IPS-NIHi11 (cell line): ENCODE data around the gene METTL16.
"Not testable (repeated sequence)": the region's sequence is repeated elsewhere in the genome, so short reads cannot be mapped to it uniquely, and the experiment has no call there.

Experiments used
- DNase-seq: peaks from one replicate; pipeline ENCODE4 v3.0.0; 2012; ENCODE audit warnings: mixed read lengths, low spot score

METTL16 gene

GRCh38 chr17:2511462-2512369, at the start of gene METTL16:
Gene METTL16 (minus strand): TSS chr17:2511888. CDS start chr17:2502331, 9,557 bp downstream.
- DNase-seq = peak; percentile 98

- no peak for DNase-seq
These were observed 49.0 kb upstream of the METTL16 start for GRCh38 chr17:2560658-2561057.

- DNase-seq = peak; percentile 54
These were observed 40.2 kb upstream of the METTL16 start for GRCh38 chr17:2551928-2552327.

- DNase-seq = peak; percentile 85
These were observed 39.8 kb upstream of the METTL16 start for GRCh38 chr17:2551493-2551892.

- DNase-seq = no peak
These were observed 37.9 kb upstream of the METTL16 start for GRCh38 chr17:2549392-2550211.

GRCh38 chr17:2548026-2548425, 36.3 kb upstream of the METTL16 start:
- not testable (repeated sequence) for DNase-seq

GRCh38 chr17:2547176-2547575, 35.5 kb upstream of the METTL16 start:
- no peak for DNase-seq

- no peak for DNase-seq
These were observed 33.7 kb upstream of the METTL16 start for GRCh38 chr17:2545393-2545792.

- DNase-seq = no peak
These were observed 30.8 kb upstream of the METTL16 start for GRCh38 chr17:2542456-2542855.

- no peak for DNase-seq
These were observed 30.4 kb upstream of the METTL16 start for GRCh38 chr17:2542056-2542455.

- DNase-seq = not testable (repeated sequence)
These were observed 25.9 kb upstream of the METTL16 start for GRCh38 chr17:2537579-2537978.

- DNase-seq = no peak
These were observed 20.5 kb upstream of the METTL16 start for GRCh38 chr17:2532146-2532720.

- not testable (repeated sequence) for DNase-seq
These were observed 19.7 kb upstream of the METTL16 start for GRCh38 chr17:2531243-2531954.

- DNase-seq = not testable (repeated sequence)
These were observed 10.2 kb upstream of the METTL16 start for GRCh38 chr17:2521775-2522410.

- DNase-seq = no peak
These were observed 9.6 kb upstream of the METTL16 start for GRCh38 chr17:2521257-2521656.

GRCh38 chr17:2517539-2517938, 5.9 kb upstream of the METTL16 start:
- no peak for DNase-seq

- DNase-seq = no peak
These were observed 588 bp downstream of the METTL16 start for GRCh38 chr17:2511138-2511461.

- no peak for DNase-seq
These were observed 1.1 kb downstream of the METTL16 start for GRCh38 chr17:2510559-2510958.

GRCh38 chr17:2508035-2508434, 3.7 kb downstream of the METTL16 start:
- DNase-seq = no peak

- not testable (repeated sequence) for DNase-seq
These were observed 4.7 kb downstream of the METTL16 start for GRCh38 chr17:2507015-2507414.

- no peak for DNase-seq
These were observed 8.1 kb downstream of the METTL16 start for GRCh38 chr17:2503627-2504026.
